ENCODE measurements around the gene PRKG1. TPM values are rescaled to one million over a fixed set of nuclear protein-coding genes. Genes with fewer than 3 reads are reported as not detected.
"Not testable (repeated sequence)": the region's sequence is repeated elsewhere in the genome, so short reads cannot be mapped to it uniquely, and the experiment has no call there.

PRKG1 gene
- total RNA-seq, 1 donor from 2014 or later, result 1.2 TPM

DNA sequence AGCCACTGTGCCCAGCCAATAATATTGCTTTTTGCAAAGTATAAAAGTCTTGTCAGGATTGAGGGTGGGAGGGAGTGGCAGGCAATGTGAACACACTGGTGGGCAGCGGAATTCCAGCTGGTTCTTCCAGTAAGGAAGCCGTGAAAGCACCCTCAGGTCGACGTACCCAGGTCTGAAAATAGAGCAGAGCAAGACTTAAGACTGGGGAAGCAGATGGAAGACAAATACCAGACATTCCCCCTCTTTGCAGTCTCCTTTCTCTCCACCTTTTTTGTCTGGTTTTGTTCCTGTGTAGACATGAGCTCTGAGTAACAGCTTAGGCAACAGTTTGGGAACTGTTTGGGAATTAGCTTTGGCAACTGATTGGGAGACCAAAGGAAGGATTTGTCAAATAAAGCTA is 642.7 kb downstream of the PRKG1 start:
- ATAC-seq, result no peak
- no peak for DNase-seq (ENCODE audit: low spot score)

GRCh38 chr10:51718804-51719291 is 644.6 kb downstream of the PRKG1 start:
- ATAC-seq, result no peak
- no peak for DNase-seq (ENCODE audit: low spot score)

GRCh38 chr10:51724038-51724437 is 649.8 kb downstream of the PRKG1 start:
- no peak for DNase-seq (ENCODE audit: low spot score)
- no peak for ATAC-seq

GRCh38 chr10:51729822-51730555 is 655.7 kb downstream of the PRKG1 start:
- DNase-seq (ENCODE audit: low spot score) (no peak), ATAC-seq (no peak)

- ATAC-seq (no peak), DNase-seq (ENCODE audit: low spot score) (no peak)
Measured at GRCh38 chr10:51733057-51733456, 658.8 kb downstream of the PRKG1 start.

GRCh38 chr10:51743146-51743545 is 668.9 kb downstream of the PRKG1 start:
- ATAC-seq, result no peak
- DNase-seq (ENCODE audit: low spot score), result no peak

DNA sequence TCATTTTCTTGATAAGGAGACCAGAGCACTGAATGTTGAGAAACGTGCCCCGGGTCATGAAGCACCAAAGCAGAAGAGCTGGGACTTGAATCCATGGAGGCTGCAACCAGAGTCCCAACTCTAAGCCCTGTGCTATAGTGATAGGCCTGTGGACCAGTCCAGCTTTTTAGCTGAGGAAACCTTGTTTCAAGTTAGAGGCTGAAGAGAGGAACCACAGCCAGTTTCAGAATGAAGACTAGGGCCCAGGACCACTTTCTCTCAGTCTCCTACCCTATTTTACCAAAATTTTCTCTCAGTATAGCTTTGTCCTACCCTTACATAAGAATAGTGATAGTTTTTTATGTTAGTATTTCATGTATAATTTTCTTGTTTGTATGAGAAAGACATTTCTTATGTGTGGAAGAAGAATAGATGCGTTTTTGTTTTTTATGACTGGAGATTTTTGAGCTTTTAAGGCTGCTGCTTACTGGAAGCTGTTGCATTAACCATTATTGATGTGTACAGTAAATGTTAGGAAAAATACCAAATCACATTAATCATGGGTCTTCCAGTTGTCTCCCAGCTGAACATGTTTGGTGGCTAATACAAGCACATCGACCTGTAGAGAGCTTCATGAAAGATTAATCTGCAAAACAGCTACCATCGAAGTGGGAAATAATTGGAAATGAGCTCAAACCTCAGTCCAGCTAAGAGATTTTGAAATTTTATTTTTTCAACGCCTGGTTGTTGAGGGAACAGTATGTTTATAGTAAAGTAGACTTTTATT is 670.1 kb downstream of the PRKG1 start:
- no peak for DNase-seq (ENCODE audit: low spot score)
- ATAC-seq, result no peak

DNA sequence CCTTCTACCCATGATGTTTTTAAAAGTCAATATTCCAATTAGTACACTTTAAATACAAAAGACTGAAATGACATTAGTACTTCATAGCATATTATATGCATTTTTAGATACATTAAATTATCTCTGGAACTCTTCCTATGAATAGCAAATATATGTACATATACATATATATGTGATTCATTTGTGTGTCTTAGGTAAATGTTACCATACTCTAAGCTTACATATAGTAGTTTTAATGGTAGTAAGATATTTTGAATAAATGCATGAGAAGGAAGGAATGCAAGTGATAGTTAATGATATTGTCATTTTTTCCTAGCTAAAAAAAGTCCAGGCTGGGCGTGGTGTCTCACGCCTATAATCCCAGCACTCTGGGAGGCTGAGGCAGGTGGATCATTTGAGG is 671.1 kb downstream of the PRKG1 start:
- no peak for ATAC-seq
- no peak for DNase-seq (ENCODE audit: low spot score)

DNA sequence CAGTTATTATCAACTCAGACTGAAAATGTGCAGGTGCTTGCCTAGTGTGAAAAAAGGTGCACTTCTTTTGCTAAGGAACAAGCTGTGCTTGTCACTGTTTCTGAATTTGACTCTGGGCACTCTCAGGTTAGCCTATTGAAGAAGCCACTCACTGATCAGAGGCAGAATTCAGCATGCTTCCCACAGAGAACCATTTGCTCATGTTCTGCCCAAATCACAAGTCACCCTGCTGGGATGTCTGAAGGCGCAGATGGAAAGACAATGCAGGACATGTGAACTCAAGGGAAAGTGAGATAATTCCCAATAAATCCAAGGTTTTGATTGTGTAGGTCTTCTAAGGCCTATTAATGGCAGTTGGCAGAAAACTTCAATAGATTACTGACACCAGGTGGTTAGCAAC is 672.9 kb downstream of the PRKG1 start:
- DNase-seq (ENCODE audit: low spot score), result no peak
- no peak for ATAC-seq

DNA sequence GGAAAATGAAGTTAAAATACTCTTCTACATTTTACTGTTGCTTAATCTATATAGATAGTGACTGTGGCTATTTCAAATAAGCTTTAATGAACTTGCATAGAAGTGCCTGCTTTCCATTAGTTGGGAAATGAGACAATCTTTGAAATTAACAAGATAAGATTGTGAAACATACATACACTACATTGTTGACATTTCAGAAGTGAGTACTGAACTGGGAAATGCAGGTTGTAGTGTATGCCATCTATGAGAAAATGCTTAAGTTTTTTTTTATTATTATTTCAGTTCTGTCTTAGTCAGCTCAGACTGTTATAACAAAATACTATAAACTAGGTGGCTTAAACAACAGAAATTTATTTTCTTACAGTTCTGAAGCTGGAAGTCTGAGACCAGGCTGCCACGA is 674.7 kb downstream of the PRKG1 start:
- ATAC-seq, result no peak
- DNase-seq (ENCODE audit: low spot score), result no peak

- ATAC-seq (no peak), DNase-seq (ENCODE audit: low spot score) (no peak)
Measured at GRCh38 chr10:51758366-51758765, 684.1 kb downstream of the PRKG1 start.

DNA sequence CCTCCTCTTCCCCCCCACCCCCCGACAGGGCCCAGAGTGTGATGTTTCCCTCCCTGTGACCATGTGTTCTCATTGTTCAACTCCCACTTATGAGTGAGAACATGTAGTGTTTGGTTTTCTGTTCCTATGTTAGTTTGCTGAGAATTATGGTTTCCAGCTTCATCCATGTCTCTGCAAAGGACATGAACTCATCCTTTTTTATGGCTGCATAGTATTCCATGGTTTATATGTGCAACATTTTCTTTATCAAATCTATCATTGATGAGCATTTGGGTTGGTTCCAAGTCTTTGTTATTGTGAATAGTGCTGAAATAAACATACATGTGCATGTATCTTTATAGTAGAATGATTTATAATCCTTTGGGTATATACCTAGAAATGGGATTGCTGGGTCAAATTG is 684.6 kb downstream of the PRKG1 start:
- not testable (repeated sequence) for DNase-seq (ENCODE audit: low spot score); ATAC-seq

- no peak for ATAC-seq
- DNase-seq (ENCODE audit: low spot score), result no peak
Measured at GRCh38 chr10:51759896-51760534, 685.7 kb downstream of the PRKG1 start.

- ATAC-seq (no peak), DNase-seq (ENCODE audit: low spot score) (no peak)
Measured at GRCh38 chr10:51760864-51761640, 686.8 kb downstream of the PRKG1 start.

GRCh38 chr10:51763746-51764145 is 689.5 kb downstream of the PRKG1 start:
- ATAC-seq, result no peak
- DNase-seq (ENCODE audit: low spot score), result no peak

DNA sequence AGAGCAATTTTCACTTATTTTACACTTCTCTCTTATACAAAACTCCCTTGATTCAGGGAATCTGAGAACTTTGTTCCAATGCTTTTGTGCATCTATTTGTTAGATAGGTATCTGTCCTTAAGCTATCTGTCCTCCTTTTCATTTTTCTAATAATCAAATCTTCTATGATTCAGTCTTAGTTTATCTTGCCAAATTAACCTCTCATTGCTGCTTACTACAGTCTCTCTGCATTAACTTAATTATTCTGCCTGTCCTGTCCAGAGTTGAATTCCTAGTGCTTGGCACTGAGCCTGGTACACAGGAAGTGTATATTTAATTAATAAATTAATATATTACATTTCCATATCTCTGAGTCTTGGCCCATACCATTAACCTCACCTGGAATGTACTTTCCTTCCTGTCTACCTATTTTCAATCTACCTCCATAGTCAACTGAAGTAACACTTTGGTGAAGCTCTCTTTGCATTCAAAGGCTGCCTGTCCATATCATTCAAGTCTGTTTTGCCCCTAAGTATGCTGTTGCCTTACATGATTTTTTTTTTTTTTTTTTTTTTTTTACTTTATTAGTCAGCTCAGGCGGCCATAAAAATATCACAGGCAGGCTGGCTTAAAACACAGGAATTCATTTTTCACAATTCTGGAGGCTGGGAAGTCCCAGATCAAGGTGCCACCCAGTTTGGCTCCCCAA is 691.1 kb downstream of the PRKG1 start:
- ATAC-seq (no peak), DNase-seq (ENCODE audit: low spot score) (no peak)

- no peak for DNase-seq (ENCODE audit: low spot score)
- no peak for ATAC-seq
Measured at GRCh38 chr10:51766423-51767102, 692.3 kb downstream of the PRKG1 start.

DNA sequence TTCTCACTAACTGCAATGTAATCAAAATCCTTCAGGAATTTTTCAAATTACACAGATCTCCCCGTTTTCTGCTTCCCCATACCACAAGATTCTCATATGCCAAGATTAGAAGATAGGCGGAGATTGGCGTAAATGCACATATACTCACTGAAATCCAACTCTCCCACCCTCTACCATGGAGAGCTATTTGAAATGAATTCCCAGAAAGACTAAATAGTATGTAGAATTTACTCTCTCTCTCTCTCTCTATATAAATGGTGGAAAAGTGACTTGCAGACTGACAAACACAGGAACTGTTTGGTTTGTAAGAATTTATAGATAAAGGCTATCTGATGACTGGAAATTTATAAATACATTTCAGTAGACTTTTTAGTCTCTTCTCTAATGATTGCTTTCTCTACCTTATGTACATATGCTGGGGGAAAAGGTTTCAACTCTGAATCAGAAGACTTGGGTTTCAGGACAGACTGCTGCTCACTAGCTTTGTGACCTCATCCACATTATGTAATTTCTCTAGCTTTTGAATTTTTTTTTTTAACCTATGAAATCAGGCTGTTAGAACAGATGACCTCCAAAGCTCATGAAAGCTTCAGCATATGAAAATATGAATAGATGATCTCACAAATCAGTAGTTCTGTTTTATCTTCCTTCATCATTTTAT is 692.9 kb downstream of the PRKG1 start:
- ATAC-seq, result no peak
- DNase-seq (ENCODE audit: low spot score), result no peak

- DNase-seq (ENCODE audit: low spot score), result no peak
- no peak for ATAC-seq
Measured at GRCh38 chr10:51768886-51769465, 694.7 kb downstream of the PRKG1 start.

Data from left lobe of liver (tissue), 2 donors.